Right lobe of liver (tissue), 6 donors: ENCODE results near the gene DMTF1. TPM values are rescaled to one million over a fixed set of nuclear protein-coding genes. Genes with fewer than 3 reads are reported as not detected.

ENCODE experiments used
- ATAC-seq, 4 donors: fragments of 200-7000 bp; cut with Tn5 transposase; one replicate each; pipeline ENCODE4 v1.9.1; 2020; ENCODE audit warnings: mild to moderate bottlenecking in 4 of 4, moderate library complexity in 4 of 4
- DNase-seq, 3 donors: peaks; one replicate each; pipeline ENCODE4 v3.0.0-alpha.2; 2020
- H3K27ac ChIP-seq, 3 donors: fragments of 200-600 bp; one replicate each; pipeline ENCODE4 v1.8.0; 2022
- H3K27me3 ChIP-seq, 2 donors: fragments of 200-600 bp; one replicate each; pipeline ENCODE4 v1.8.0; 2022
- H3K36me3 ChIP-seq, 4 donors: fragments of 200-600 bp; sonication (generic) in 1 of 4; one replicate each; pipeline versions ENCODE4 v1.5.1 to v1.8.0; 2017 to 2022; ENCODE audit warnings: control low read depth in 1 of 4
- H3K4me1 ChIP-seq, 4 donors: fragments of 200-600 bp; sonication (generic) in 1 of 4; one replicate each; pipeline versions ENCODE4 v1.5.1 to v1.8.0; 2017 to 2022; ENCODE audit warnings: control low read depth in 1 of 4
- H3K4me3 ChIP-seq, 3 donors: fragments of 200-600 bp; one replicate each; pipeline ENCODE4 v1.8.0; 2022
- H3K9me3 ChIP-seq, 4 donors: fragments of 200-600 bp; sonication (generic) in 1 of 4; one replicate each; pipeline versions ENCODE4 v1.5.1 to v1.8.0; 2017 to 2022; ENCODE audit warnings: control low read depth in 1 of 4
- POLR2A ChIP-seq: fragments of 450-650 bp; IDR thresholded peaks from one replicate; pipeline ENCODE4 v1.6.1; 2017; ENCODE audit warnings: antibody characterized with exemption, mild to moderate bottlenecking
- WGBS: methylation state at CpG from one replicate; pipeline ENCODE4 v1.1.6; 2018; ENCODE audit warnings: low coverage, low lambda C conversion rate; ENCODE audit not compliant: insufficient coverage; ENCODE audit errors: missing lambda C conversion rate; 5-methylcytosine and 5-hydroxymethylcytosine counted together
- intact Hi-C, 2 donors: fragments of 100-400 bp; cut with DNase I; formaldehyde crosslinking; loops; one replicate each; pipeline versions ENCODE4 v1.11.2 to v1.14.1; 2022
- total RNA-seq, 6 experiments: library from RNA; depleted of rRNA in 2 of 6; stranded (reverse); fragments of >200 nt in 2 of 6; fragmentation: NEBNext Ultra II Directional in 3 of 6; extraction: Animal tissue kit (Norgen Biotek cat#: 25700) in 3 of 6; gene quantifications; one replicate each; pipeline versions ENCODE4 v1.1.0 to v1.2.4, GENCODE V29; 2016 to 2023
- TF ChIP-seq, protein P1 (sequence below), 4 donors: fragments of 200-600 bp in 3 of 4; fragments of 450-650 bp in 1 of 4; IDR thresholded peaks; one replicate each; pipeline versions ENCODE4 v1.5.1 to v1.8.0; 2016 to 2022; ENCODE audit warnings: antibody characterized with exemption in 4 of 4, mild to moderate bottlenecking in 2 of 4
- donor health status: DM: no; HTN: yes; CAD: no.
- donor health status: DM: no; HTN: no; CAD: no.
- donor health status: DM: no; HTN: no; CAD: no.
- donor health status: DM: no; HTN: yes; CAD: no.
- donor health status: DM: no; HTN: yes; CAD: no.

The DMTF1 gene
- total RNA-seq, 6 experiments from 2014 or later, result 16.7 to 28.1 (median 22.2) TPM

DNA sequence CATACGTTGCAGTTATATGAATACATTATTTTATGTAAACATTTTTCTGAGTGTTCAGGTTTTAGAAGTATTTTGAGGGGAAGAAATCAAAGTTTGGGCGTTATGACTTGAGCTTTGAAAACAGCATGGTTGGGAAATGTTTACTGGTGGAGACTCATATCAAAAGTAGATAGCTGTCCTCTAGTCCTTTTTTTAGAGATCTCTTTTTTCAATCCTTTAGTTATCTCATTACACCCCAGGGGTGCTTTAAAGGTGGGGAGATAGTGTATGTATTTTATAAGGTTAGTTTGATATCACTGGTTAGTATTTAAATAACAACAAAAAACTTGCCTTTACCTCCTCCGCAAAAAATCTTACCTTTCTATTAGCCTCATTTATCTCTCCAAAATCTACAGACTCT, 2.3 kb downstream of the DMTF1 start:
- no peak for ATAC-seq
- no peak overlapping the region for H3K27ac ChIP-seq

DNA sequence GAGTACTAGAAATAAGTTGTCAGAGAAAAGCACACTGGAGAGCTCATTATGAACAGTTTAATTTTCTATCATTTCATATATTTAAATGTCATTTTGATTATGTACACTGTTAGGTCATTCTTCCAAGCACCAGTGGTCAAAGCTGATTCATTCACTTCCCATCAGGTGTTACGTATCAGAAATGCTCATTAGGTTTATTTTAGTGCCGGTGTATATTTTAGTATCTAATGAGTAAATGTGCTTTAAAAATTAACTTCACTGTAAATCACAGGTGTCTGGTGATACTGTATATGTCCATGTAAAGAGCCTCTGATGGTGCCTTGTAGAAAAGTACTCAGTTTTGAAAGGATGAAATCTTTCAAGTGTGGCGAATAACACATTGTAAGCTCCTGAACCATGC, 3.5 kb downstream of the DMTF1 start:
- WGBS, result 90% methylated on average over 3 of the region's 3 CpGs
- intact Hi-C loops, result no loop called here
- ATAC-seq (no peak), DNase-seq (no peak)
- TF ChIP-seq POLR2A, result no peak
- TF ChIP-seq, protein P1, sequence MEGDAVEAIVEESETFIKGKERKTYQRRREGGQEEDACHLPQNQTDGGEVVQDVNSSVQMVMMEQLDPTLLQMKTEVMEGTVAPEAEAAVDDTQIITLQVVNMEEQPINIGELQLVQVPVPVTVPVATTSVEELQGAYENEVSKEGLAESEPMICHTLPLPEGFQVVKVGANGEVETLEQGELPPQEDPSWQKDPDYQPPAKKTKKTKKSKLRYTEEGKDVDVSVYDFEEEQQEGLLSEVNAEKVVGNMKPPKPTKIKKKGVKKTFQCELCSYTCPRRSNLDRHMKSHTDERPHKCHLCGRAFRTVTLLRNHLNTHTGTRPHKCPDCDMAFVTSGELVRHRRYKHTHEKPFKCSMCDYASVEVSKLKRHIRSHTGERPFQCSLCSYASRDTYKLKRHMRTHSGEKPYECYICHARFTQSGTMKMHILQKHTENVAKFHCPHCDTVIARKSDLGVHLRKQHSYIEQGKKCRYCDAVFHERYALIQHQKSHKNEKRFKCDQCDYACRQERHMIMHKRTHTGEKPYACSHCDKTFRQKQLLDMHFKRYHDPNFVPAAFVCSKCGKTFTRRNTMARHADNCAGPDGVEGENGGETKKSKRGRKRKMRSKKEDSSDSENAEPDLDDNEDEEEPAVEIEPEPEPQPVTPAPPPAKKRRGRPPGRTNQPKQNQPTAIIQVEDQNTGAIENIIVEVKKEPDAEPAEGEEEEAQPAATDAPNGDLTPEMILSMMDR (IDR thresholded peaks at IDR 0.05), result no peak
- Histone ChIP-seq H3K27ac (no peak overlapping the region), H3K4me3 (no peak overlapping the region), H3K9me3 (no peaks in the 10 kb centered on the region), H3K27me3 (no peaks in the 10 kb centered on the region), H3K4me1 (peaks cover 0 to 35% (median 7%) of the 10 kb centered on the region in 4 donors), H3K36me3 (no peaks in the 10 kb centered on the region)

More for the DNA sequence above, 2.3 kb downstream of the DMTF1 start:
- TF ChIP-seq, protein P1 (IDR thresholded peaks at IDR 0.05), result no peak
- no peaks in the 10 kb centered on the region for H3K36me3 ChIP-seq
- 47% methylated on average over 3 of the region's 3 CpGs for WGBS
- H3K4me3 ChIP-seq, result no peak overlapping the region
- no peak for DNase-seq
- intact Hi-C loops, result no loop called here
- peaks cover 0 to 35% (median 7%) of the 10 kb centered on the region in 4 donors for H3K4me1 ChIP-seq
- no peaks in the 10 kb centered on the region for H3K9me3 ChIP-seq
- no peaks in the 10 kb centered on the region for H3K27me3 ChIP-seq

DNA sequence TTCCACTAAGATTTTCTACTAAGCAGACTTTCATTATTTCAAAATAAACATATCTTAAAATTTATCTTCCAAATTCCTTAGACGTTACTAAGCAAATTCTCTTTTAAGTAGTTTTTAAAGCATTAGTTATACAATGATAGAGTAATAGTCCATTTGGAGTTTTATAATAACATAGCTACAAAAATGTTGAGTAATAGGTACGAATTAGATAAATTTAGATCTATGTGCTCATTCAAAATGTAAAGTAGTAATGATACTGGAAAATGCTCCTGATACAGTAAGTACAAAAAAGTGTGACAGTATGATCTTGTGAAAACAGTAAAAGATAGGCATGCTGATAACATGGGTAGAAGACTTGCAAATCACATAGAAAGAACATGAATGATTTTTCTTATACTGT, 4.5 kb downstream of the DMTF1 start:
- intact Hi-C loops, result no loop called here
- no peaks in the 10 kb centered on the region for H3K9me3 ChIP-seq
- H3K27me3 ChIP-seq, result no peaks in the 10 kb centered on the region
- peaks cover 0 to 29% (median 7%) of the 10 kb centered on the region in 4 donors for H3K4me1 ChIP-seq
- DNase-seq, result no peak
- TF ChIP-seq POLR2A, result no peak
- TF ChIP-seq, protein P1 (IDR thresholded peaks at IDR 0.05), result no peak
- no peak for ATAC-seq
- WGBS, result 84% methylated on average over 2 of the region's 2 CpGs
- no peak overlapping the region for H3K27ac ChIP-seq
- no peaks in the 10 kb centered on the region for H3K36me3 ChIP-seq
- H3K4me3 ChIP-seq, result no peak overlapping the region

GRCh38 chr7:87159538-87159937, 7.3 kb downstream of the DMTF1 start:
- Histone ChIP-seq H3K27ac (no peak overlapping the region), H3K4me1 (peaks cover 0 to 17% (median 3%) of the 10 kb centered on the region in 4 donors), H3K4me3 (no peak overlapping the region), H3K36me3 (peaks cover 0 to 11% (median 0%) of the 10 kb centered on the region in 4 donors), H3K9me3 (no peaks in the 10 kb centered on the region), H3K27me3 (no peaks in the 10 kb centered on the region)
- no peak for TF ChIP-seq POLR2A
- TF ChIP-seq, protein P1 (IDR thresholded peaks at IDR 0.05), result no peak
- no peak for DNase-seq
- intact Hi-C loops, result no loop called here
- no peak for ATAC-seq
- WGBS, result 73% methylated on average over 2 of the region's 2 CpGs

- ATAC-seq (no peak), DNase-seq (no peak)
- TF ChIP-seq, protein P1 (IDR thresholded peaks at IDR 0.05), result no peak
- no peak for TF ChIP-seq POLR2A
- WGBS, result 70% methylated on average over 2 of the region's 2 CpGs
- H3K27ac ChIP-seq, result no peak overlapping the region
- H3K36me3 ChIP-seq, result peaks cover 0 to 50% (median 19%) of the 10 kb centered on the region in 4 donors
- H3K9me3 ChIP-seq, result no peaks in the 10 kb centered on the region
- no peaks in the 10 kb centered on the region for H3K27me3 ChIP-seq
- intact Hi-C loops, result no loop called here
- no peak overlapping the region for H3K4me3 ChIP-seq
- no peaks in the 10 kb centered on the region for H3K4me1 ChIP-seq
These were observed 12.2 kb downstream of the DMTF1 start for GRCh38 chr7:87164433-87164832.
